Panc1 (cell line): ENCODE data around the gene SPCS2. TPM values are rescaled to one million over a fixed set of nuclear protein-coding genes. Genes with fewer than 3 reads are reported as not detected.

Experiments used
- ATAC-seq: fragments of 200-7000 bp; cut with Tn5 transposase; 2 replicates; pipeline ENCODE4 v1.9.1; 2020; ENCODE audit warnings: mild to moderate bottlenecking, moderate library complexity
- BruUV-seq: library from RNA; stranded (reverse); fragments of 400-500 nt; replicated peaks from 2 replicates; lab custom pipeline; 2021; lab: Mats Ljungman, UMichigan
- CTCF ChIA-PET: fragments of 300-600 bp; sonication (Branson Sonifier 250); formaldehyde crosslinking; loops from one replicate; lab custom pipeline; 2022; ENCODE audit warnings: antibody characterized with exemption; lab: Charles Lee
- POLR2A ChIA-PET: fragments of 300-600 bp; sonication (Branson Sonifier 250); formaldehyde crosslinking; loops from one replicate; lab custom pipeline; 2022; ENCODE audit warnings: antibody characterized with exemption; lab: Charles Lee
- DNase-seq: peaks from one replicate; pipeline ENCODE4 v3.0.0-alpha.2; 2010; ENCODE audit warnings: low read depth, low spot score
- H3K27ac ChIP-seq: 2 replicates; pipeline ENCODE4 v1.5.1; 2011; ENCODE audit warnings: mild to moderate bottlenecking, low read length, inconsistent platforms
- H3K27me3 ChIP-seq: fragments of 200-500 bp; sonication (Bioruptor generic); 2 replicates; pipeline ENCODE4 v1.6.0; 2014; ENCODE audit warnings: low read length, inconsistent platforms; ENCODE audit not compliant: control insufficient read depth, insufficient read depth
- H3K36me3 ChIP-seq: fragments of 200-500 bp; sonication (Bioruptor generic); 2 replicates; pipeline ENCODE4 v1.5.1; 2014; ENCODE audit warnings: inconsistent platforms, mild to moderate bottlenecking, low read length, moderate library complexity; ENCODE audit not compliant: control insufficient read depth, insufficient read depth
- H3K4me1 ChIP-seq: 2 replicates; pipeline ENCODE4 v1.5.1; 2011; ENCODE audit warnings: inconsistent platforms, mild to moderate bottlenecking, low read length, moderate library complexity; ENCODE audit not compliant: control insufficient read depth, insufficient read depth
- H3K4me3 ChIP-seq, 2 experiments: 2 replicates each; pipeline ENCODE4 v1.5.1; 2011 to 2012; ENCODE audit warnings: low read depth in 2 of 2, low read length in 2 of 2, mild to moderate bottlenecking in 2 of 2, inconsistent platforms in 1 of 2, moderate library complexity in 1 of 2
- H3K9me3 ChIP-seq: fragments of 200-500 bp; sonication (Bioruptor generic); 2 replicates; pipeline ENCODE4 v1.5.1; 2014; ENCODE audit warnings: low read depth, mild to moderate bottlenecking, inconsistent platforms, low read length, moderate library complexity; ENCODE audit not compliant: control insufficient read depth, insufficient read depth
- POLR2AphosphoS5 ChIP-seq: IDR thresholded peaks from 2 replicates; pipeline ENCODE4 v1.6.1; 2012; ENCODE audit warnings: mild to moderate bottlenecking, low read depth, low read length, moderate library complexity
- SIN3A ChIP-seq: IDR thresholded peaks from 2 replicates; pipeline ENCODE4 v1.6.1; 2012; ENCODE audit warnings: low read depth, mild to moderate bottlenecking, low read length, moderate library complexity, borderline replicate concordance; ENCODE audit not compliant: insufficient read depth
- TCF7L2 ChIP-seq: IDR thresholded peaks from 2 replicates; pipeline ENCODE4 v1.6.1; 2011; ENCODE audit warnings: mild to moderate bottlenecking, low read depth, low read length, inconsistent platforms
- in situ Hi-C: cut with HindIII; loops from 2 replicates; pipeline ENCODE4 v1.10.0; 2016; ENCODE audit warnings: low sequenced_read_pairs, low pct_unique_long_range_greater_than_20kb
- intact Hi-C: fragments of 100-400 bp; cut with micrococcal nuclease; formaldehyde crosslinking; loops from one replicate; pipeline ENCODE4 v1.10.0; 2022; ENCODE audit not compliant: unreplicated experiment
- total RNA-seq: library from RNA; stranded (reverse); gene quantifications from one replicate; pipeline ENCODE4 v1.2.1, GENCODE V29; 2021; ENCODE audit not compliant: unreplicated experiment
- TF ChIP-seq, protein P1 (sequence below): fragments of 450-650 bp; IDR thresholded peaks from 2 replicates; pipeline ENCODE4 v1.5.1; 2017; ENCODE audit warnings: mild to moderate bottlenecking
- TF ChIP-seq, protein P2 (sequence below), 2 experiments: IDR thresholded peaks; 2 replicates each; pipeline ENCODE4 v1.6.1; 2011 to 2012; ENCODE audit warnings: low read depth in 2 of 2, control low read depth in 1 of 2, low read length in 1 of 2, mild to moderate bottlenecking in 1 of 2, moderate library complexity in 1 of 2; ENCODE audit not compliant: insufficient read depth in 1 of 2

SPCS2 gene
- total RNA-seq, 1 experiment from 2014 or later, result 242 TPM

DNA sequence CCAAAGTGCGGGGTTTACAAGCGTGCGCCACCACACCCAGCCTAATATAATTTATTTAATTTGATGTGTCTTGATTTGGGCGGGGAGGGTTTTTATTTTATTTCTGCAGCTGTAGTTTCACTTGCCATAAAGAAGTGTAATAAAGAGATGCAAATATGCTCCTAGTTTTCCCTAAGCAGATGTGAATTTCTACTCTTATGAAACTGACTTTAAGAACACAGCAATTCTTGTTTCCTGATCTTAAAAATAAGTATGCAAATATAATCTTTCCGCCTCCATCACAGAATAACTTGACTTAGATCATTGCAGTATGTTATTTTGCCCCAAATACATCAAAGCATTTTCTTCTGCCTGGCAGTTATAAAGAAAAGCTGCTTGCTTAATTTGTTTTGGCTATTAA is 4.4 kb downstream of the SPCS2 start:
- DNase-seq (no peak), ATAC-seq (no peak)
- in situ Hi-C loops, result no loop called here
- no TSS peak for BruUV-seq
- TF ChIP-seq POLR2AphosphoS5 (no peak), TCF7L2 (no peak), SIN3A (no peak)
- TF ChIP-seq, protein P1, sequence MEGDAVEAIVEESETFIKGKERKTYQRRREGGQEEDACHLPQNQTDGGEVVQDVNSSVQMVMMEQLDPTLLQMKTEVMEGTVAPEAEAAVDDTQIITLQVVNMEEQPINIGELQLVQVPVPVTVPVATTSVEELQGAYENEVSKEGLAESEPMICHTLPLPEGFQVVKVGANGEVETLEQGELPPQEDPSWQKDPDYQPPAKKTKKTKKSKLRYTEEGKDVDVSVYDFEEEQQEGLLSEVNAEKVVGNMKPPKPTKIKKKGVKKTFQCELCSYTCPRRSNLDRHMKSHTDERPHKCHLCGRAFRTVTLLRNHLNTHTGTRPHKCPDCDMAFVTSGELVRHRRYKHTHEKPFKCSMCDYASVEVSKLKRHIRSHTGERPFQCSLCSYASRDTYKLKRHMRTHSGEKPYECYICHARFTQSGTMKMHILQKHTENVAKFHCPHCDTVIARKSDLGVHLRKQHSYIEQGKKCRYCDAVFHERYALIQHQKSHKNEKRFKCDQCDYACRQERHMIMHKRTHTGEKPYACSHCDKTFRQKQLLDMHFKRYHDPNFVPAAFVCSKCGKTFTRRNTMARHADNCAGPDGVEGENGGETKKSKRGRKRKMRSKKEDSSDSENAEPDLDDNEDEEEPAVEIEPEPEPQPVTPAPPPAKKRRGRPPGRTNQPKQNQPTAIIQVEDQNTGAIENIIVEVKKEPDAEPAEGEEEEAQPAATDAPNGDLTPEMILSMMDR, result no peak
- TF ChIP-seq, protein P2, sequence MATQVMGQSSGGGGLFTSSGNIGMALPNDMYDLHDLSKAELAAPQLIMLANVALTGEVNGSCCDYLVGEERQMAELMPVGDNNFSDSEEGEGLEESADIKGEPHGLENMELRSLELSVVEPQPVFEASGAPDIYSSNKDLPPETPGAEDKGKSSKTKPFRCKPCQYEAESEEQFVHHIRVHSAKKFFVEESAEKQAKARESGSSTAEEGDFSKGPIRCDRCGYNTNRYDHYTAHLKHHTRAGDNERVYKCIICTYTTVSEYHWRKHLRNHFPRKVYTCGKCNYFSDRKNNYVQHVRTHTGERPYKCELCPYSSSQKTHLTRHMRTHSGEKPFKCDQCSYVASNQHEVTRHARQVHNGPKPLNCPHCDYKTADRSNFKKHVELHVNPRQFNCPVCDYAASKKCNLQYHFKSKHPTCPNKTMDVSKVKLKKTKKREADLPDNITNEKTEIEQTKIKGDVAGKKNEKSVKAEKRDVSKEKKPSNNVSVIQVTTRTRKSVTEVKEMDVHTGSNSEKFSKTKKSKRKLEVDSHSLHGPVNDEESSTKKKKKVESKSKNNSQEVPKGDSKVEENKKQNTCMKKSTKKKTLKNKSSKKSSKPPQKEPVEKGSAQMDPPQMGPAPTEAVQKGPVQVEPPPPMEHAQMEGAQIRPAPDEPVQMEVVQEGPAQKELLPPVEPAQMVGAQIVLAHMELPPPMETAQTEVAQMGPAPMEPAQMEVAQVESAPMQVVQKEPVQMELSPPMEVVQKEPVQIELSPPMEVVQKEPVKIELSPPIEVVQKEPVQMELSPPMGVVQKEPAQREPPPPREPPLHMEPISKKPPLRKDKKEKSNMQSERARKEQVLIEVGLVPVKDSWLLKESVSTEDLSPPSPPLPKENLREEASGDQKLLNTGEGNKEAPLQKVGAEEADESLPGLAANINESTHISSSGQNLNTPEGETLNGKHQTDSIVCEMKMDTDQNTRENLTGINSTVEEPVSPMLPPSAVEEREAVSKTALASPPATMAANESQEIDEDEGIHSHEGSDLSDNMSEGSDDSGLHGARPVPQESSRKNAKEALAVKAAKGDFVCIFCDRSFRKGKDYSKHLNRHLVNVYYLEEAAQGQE (IDR thresholded peaks at IDR 0.05; ENCODE audit: insufficient read depth in 1 of 2, low read depth in 2 of 2, low read length in 1 of 2), result no peak
- Histone ChIP-seq H3K27ac (no peak overlapping the region), H3K4me1 (peaks cover 14% of the 10 kb centered on the region), H3K27me3 (no peaks in the 10 kb centered on the region), H3K36me3 (peaks cover 11% of the 10 kb centered on the region), H3K9me3 (no peaks in the 10 kb centered on the region), H3K4me3 (no peak overlapping the region)
- ChIA-PET POLR2A (no interaction called here), CTCF (no interaction called here)
- intact Hi-C loops, result no loop called here

DNA sequence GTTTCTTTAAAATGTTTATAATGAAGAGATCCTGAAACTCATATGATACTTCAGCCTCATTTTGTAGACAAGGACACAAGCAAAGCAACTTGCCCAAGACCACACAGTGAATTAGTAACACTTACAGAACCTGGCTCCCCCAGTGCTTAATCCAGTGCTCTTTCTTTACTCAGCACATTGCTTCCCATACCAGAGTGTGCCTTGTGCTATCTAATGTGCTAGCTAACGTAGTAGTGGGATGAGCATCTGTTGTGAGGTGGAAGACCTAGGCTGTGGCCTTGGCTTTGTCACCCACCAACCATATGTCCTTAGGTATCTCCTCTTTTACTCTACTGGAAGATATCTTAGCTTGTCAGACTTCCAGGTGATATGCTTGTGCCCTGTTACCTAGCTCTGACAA is 5.1 kb downstream of the SPCS2 start:
- Histone ChIP-seq H3K27me3 (no peaks in the 10 kb centered on the region), H3K4me1 (peaks cover 14% of the 10 kb centered on the region), H3K4me3 (no peak overlapping the region), H3K36me3 (peaks cover 12% of the 10 kb centered on the region), H3K27ac (no peak overlapping the region), H3K9me3 (no peaks in the 10 kb centered on the region)
- no peak for DNase-seq
- ChIA-PET CTCF (no interaction called here), POLR2A (no interaction called here)
- intact Hi-C loops, result no loop called here
- no TSS peak for BruUV-seq
- ATAC-seq, result no peak
- no peak for TF ChIP-seq POLR2AphosphoS5
- TF ChIP-seq, protein P2 (IDR thresholded peaks at IDR 0.05; ENCODE audit: insufficient read depth in 1 of 2, low read depth in 2 of 2, low read length in 1 of 2), result no peak
- TF ChIP-seq SIN3A, result no peak
- TF ChIP-seq, protein P1, result no peak
- no peak for TF ChIP-seq TCF7L2
- in situ Hi-C loops, result no loop called here
